ENCODE data around the gene FAM163A.
"Not testable (repeated sequence)": the region's sequence is repeated elsewhere in the genome, so short reads cannot be mapped to it uniquely, and the experiment has no call there.

The FAM163A gene

DNA sequence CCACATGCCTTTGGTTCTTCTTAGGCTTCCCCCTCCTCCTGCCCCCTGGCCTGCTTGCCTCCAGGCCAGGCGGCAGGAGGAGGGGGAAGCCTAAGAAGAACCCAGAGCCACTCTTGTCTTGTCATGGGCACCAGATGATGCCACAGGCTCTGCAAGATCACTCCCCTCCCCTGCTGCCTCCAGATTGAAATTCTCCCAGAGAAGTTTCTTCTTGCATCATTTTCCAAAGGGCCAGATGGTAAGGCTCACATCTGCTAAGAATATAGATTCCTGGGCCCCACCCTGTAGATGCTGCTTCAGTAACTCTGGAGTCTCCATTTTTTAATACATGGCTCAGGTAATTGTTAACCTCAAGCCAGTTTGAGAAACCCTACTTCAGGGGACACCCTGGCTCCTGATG lies 60.8 kb downstream of the FAM163A start:
- Histone ChIP-seq H3K27me3 (0 out of 2 replicates have a peak, but pooled peaks cover 7% of the 10 kb centered on the region), H3K4me2 (peak overlapping the region; percentile 48)
- TF ChIP-seq Cebpa-rat (IDR thresholded peaks at IDR 0.05) = no peak

GRCh38 chr1:179804417-179804816 lies 61.3 kb downstream of the FAM163A start:
- Histone ChIP-seq H4K20me1 (peaks cover 14% of the 10 kb centered on the region; the same call in 1 of the 2 replicates), H3K4me1 (peaks cover 26% of the 10 kb centered on the region)
- not testable (repeated sequence) for H3K36me3 ChIP-seq, H3K27ac ChIP-seq, H3K4me2 ChIP-seq, H3K9ac ChIP-seq, H3K4me3 ChIP-seq, H3K27me3 ChIP-seq, H3K9me3 ChIP-seq

More for the DNA sequence above, 60.8 kb downstream of the FAM163A start:
- Histone ChIP-seq H3K4me1 (peaks cover 26% of the 10 kb centered on the region), H3K9ac (no peak overlapping the region), H4K20me1 (peaks cover 14% of the 10 kb centered on the region; the same call in 1 of the 2 replicates), H3K36me3 (no peaks in the 10 kb centered on the region), H3K4me3 (no peak overlapping the region), H3K27ac (no peak overlapping the region), H3K9me3 (no peaks in the 10 kb centered on the region)

DNA sequence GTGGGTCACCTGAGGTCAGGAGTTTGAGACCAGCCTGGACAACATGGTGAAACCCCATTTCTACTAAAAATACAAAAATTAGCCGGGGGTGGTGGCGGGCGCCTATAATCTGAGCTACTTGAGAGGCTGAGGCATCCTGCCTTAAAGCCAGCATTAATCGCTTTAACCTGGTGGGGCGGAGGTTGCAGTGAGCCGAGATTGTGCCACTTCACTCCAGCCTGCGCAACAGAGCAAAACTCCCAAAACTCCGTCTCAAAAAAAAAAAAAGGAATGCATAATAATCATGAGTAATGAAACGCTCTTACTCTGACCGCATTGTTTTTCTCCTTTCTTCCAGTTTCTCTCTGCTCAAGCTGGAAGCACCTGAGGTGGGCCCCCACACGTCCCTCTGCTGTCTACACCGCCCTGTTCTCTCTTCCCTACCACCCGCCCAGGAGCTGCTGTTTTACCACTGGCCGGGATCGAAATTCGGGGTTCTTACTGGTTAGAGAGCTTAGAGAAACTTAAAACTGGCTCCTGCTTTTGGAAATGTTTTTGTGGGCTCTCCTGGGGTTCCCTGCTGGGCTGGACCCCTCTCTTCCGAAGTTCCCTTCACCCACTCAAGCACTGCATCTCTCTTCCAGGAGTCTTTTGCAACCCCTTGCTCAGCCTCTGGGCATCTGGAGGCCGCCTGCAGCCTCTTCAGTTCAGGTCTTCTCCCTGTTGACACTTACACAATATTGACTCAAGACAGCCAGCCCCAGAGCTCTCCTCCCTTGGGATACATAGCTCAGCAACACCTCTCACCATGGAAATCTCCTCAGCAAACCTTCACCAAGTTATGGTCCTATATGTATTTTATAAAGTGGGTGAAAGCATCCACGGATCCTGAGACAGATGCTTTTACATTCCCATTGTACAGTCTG lies 62.5 kb downstream of the FAM163A start:
- Histone ChIP-seq H3K27me3 (0 out of 2 replicates have a peak, but pooled peaks cover 7% of the 10 kb centered on the region), H4K20me1 (peaks cover 14% of the 10 kb centered on the region; the same call in 1 of the 2 replicates), H3K27ac (no peak overlapping the region), H3K4me1 (peaks cover 26% of the 10 kb centered on the region), H3K4me3 (no peak overlapping the region), H3K9me3 (no peaks in the 10 kb centered on the region), H3K9ac (no peak overlapping the region), H3K36me3 (no peaks in the 10 kb centered on the region), H3K4me2 (peak overlapping the region; percentile 59)
- no peak for TF ChIP-seq Cebpa-rat (IDR thresholded peaks at IDR 0.05)

GRCh38 chr1:179806333-179806732 lies 63.2 kb downstream of the FAM163A start:
- TF ChIP-seq Cebpa-rat (IDR thresholded peaks at IDR 0.05) = no peak
- peaks cover 14% of the 10 kb centered on the region; the same call in 1 of the 2 replicates for H4K20me1 ChIP-seq
- no peak overlapping the region for H3K9ac ChIP-seq
- H3K4me3 ChIP-seq = no peak overlapping the region
- no peaks in the 10 kb centered on the region for H3K9me3 ChIP-seq
- H3K4me1 ChIP-seq = peaks cover 26% of the 10 kb centered on the region
- H3K36me3 ChIP-seq = no peaks in the 10 kb centered on the region
- H3K27ac ChIP-seq = no peak overlapping the region
- 0 out of 2 replicates have a peak, but pooled peaks cover 7% of the 10 kb centered on the region for H3K27me3 ChIP-seq
- peak overlapping the region; percentile 59 for H3K4me2 ChIP-seq

GRCh38 chr1:179807291-179807690 lies 64.2 kb downstream of the FAM163A start:
- peaks cover 26% of the 10 kb centered on the region for H3K4me1 ChIP-seq
- H4K20me1 ChIP-seq = peaks cover 14% of the 10 kb centered on the region; the same call in 1 of the 2 replicates
- no peak overlapping the region for H3K4me3 ChIP-seq
- no peak overlapping the region for H3K9ac ChIP-seq
- no peak for TF ChIP-seq Cebpa-rat (IDR thresholded peaks at IDR 0.05)
- no peak overlapping the region for H3K27ac ChIP-seq
- 0 out of 2 replicates have a peak, but pooled peaks cover 7% of the 10 kb centered on the region for H3K27me3 ChIP-seq
- H3K9me3 ChIP-seq = no peaks in the 10 kb centered on the region
- H3K4me2 ChIP-seq = no peak overlapping the region
- no peaks in the 10 kb centered on the region for H3K36me3 ChIP-seq

- no peak for TF ChIP-seq Cebpa-rat (IDR thresholded peaks at IDR 0.05)
- Histone ChIP-seq H3K9ac (no peak overlapping the region), H3K4me2 (no peak overlapping the region), H3K4me1 (peaks cover 23% of the 10 kb centered on the region), H3K27ac (no peak overlapping the region), H3K4me3 (no peak overlapping the region), H4K20me1 (peaks cover 14% of the 10 kb centered on the region; the same call in 1 of the 2 replicates), H3K27me3 (0 out of 2 replicates have a peak, but pooled peaks cover 7% of the 10 kb centered on the region), H3K36me3 (no peaks in the 10 kb centered on the region), H3K9me3 (no peaks in the 10 kb centered on the region)
These were observed 64.8 kb downstream of the FAM163A start for GRCh38 chr1:179807691-179808485.

DNA sequence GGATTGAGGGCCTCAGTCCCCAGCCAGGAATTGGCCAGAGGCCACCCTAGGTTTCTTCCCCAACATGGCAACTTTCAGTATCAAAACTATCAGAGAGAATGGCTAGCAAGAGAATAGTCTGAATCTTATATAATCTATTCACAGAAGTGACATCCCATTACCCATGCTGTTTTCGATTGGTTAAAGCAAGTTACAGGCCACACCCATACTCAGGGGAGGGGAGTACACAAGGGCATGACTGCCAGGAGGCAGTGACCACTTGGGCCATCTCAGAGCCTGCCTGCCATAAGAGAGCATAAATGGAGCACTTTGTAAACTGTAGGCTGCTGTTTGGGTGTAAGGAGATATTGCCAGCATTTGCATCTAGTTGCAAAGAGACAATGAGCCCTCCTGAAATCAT lies 65.4 kb downstream of the FAM163A start:
- Histone ChIP-seq H3K36me3 (no peaks in the 10 kb centered on the region), H3K4me2 (no peak overlapping the region), H3K9me3 (no peaks in the 10 kb centered on the region), H3K27ac (no peak overlapping the region), H3K9ac (no peak overlapping the region), H3K27me3 (0 out of 2 replicates have a peak, but pooled peaks cover 7% of the 10 kb centered on the region), H3K4me1 (peaks cover 17% of the 10 kb centered on the region), H4K20me1 (peaks cover 14% of the 10 kb centered on the region; the same call in 1 of the 2 replicates), H3K4me3 (no peak overlapping the region)
- no peak for TF ChIP-seq Cebpa-rat (IDR thresholded peaks at IDR 0.05)

GRCh38 chr1:179809506-179810366 lies 66.6 kb downstream of the FAM163A start:
- Histone ChIP-seq H3K9ac (no peak overlapping the region), H3K4me2 (no peak overlapping the region), H3K4me3 (no peak overlapping the region), H4K20me1 (peaks cover 14% of the 10 kb centered on the region; the same call in 1 of the 2 replicates), H3K27ac (no peak overlapping the region), H3K36me3 (no peaks in the 10 kb centered on the region), H3K27me3 (0 out of 2 replicates have a peak, but pooled peaks cover 7% of the 10 kb centered on the region), H3K9me3 (no peaks in the 10 kb centered on the region), H3K4me1 (peaks cover 20% of the 10 kb centered on the region)
- no peak for TF ChIP-seq Cebpa-rat (IDR thresholded peaks at IDR 0.05)

GRCh38 chr1:179810367-179810715 lies 67.2 kb downstream of the FAM163A start:
- Histone ChIP-seq H3K4me2 (no peak overlapping the region), H3K9ac (no peak overlapping the region), H3K36me3 (no peaks in the 10 kb centered on the region), H4K20me1 (peaks cover 14% of the 10 kb centered on the region; the same call in 1 of the 2 replicates), H3K9me3 (no peaks in the 10 kb centered on the region), H3K4me3 (no peak overlapping the region), H3K4me1 (peaks cover 24% of the 10 kb centered on the region), H3K27ac (no peak overlapping the region), H3K27me3 (0 out of 2 replicates have a peak, but pooled peaks cover 7% of the 10 kb centered on the region)
- TF ChIP-seq Cebpa-rat (IDR thresholded peaks at IDR 0.05) = no peak

Measured in BLaER1 (cell line).